ENCODE data around the gene TEX52. TPM values are rescaled to one million over a fixed set of nuclear protein-coding genes. Genes with fewer than 3 reads are reported as not detected.

Gene TEX52
- polyA plus RNA-seq, 10 donors = 0.15 to 1.5 (median 0.63) TPM

Other genes with a start within 250 kb of the TEX52 start
- gene FKBP4, start 62.1 kb downstream of the TEX52 start, polyA plus RNA-seq (ENCODE audit: insufficient read length in 10 of 10) = 10 to 100 TPM; 34.6 to 59.0 (median 47.6) TPM
- gene ITFG2, start 44.4 kb downstream of the TEX52 start, polyA plus RNA-seq (ENCODE audit: insufficient read length in 10 of 10) = 10 to 100 TPM; 20.8 to 42.6 (median 27.5) TPM
- gene NRIP2, start 22.0 kb downstream of the TEX52 start, polyA plus RNA-seq (ENCODE audit: insufficient read length in 10 of 10) = 1 to 10 TPM; 4.7 to 6.9 (median 5.2) TPM
- gene FOXM1, start 20.1 kb upstream of the TEX52 start, polyA plus RNA-seq (ENCODE audit: insufficient read length in 10 of 10) = 10 to 100 TPM; 15.0 to 26.1 (median 19.5) TPM
- gene RHNO1, start 20.2 kb upstream of the TEX52 start, polyA plus RNA-seq (ENCODE audit: insufficient read length in 10 of 10) = 10 to 100 TPM; 15.7 to 28.1 (median 22.4) TPM
- gene TULP3, start 33.9 kb upstream of the TEX52 start, polyA plus RNA-seq (ENCODE audit: insufficient read length in 10 of 10) = 10 to 100 TPM; 23.3 to 34.6 (median 25.8) TPM
- gene TEAD4, start 102.4 kb upstream of the TEX52 start, polyA plus RNA-seq (ENCODE audit: insufficient read length in 10 of 10) = 10 to 100 TPM; 58.6 to 96.7 (median 85.3) TPM
- gene TSPAN9, start 220.3 kb upstream of the TEX52 start, polyA plus RNA-seq (ENCODE audit: insufficient read length in 10 of 10) = 100 to 1,000 TPM in 9 of 10 donors, 10 to 100 TPM in 1; 99.8 to 117 (median 105) TPM